T-cell (primary cell): Measurements from ENCODE around the gene ATP1A2. TPM values are rescaled to one million over a fixed set of nuclear protein-coding genes. Genes with fewer than 3 reads are reported as not detected.

Experiments
- ATAC-seq, 4 experiments: fragments of 200-7000 bp in 3 of 4; fragments of 150-1000 bp in 1 of 4; cut with Tn5 transposase; replicated peaks in 1 of 4; 1 replicate in 3 of 4; 2 replicates in 1 of 4; pipeline ENCODE4 v1.10.0; 2021; ENCODE audit warnings: moderate library complexity in 3 of 4, mild to moderate bottlenecking in 2 of 4, moderate number of reproducible peaks in 1 of 4
- CTCF ChIA-PET, 2 donors: fragments of 300-600 bp; sonication (Branson Sonifier 250); formaldehyde crosslinking; loops; one replicate each; lab custom pipeline; 2022; ENCODE audit warnings: antibody characterized with exemption in 2 of 2; lab: Charles Lee
- POLR2A ChIA-PET, 2 donors: fragments of 300-600 bp; sonication (Branson Sonifier 250); formaldehyde crosslinking; loops; one replicate each; lab custom pipeline; 2022; ENCODE audit warnings: antibody characterized with exemption in 2 of 2; lab: Charles Lee
- DNase-seq, 35 experiments: peaks; one replicate each; pipeline versions ENCODE4 v3.0.0 to v3.0.0-alpha.2; 2013 to 2023
- H3K27ac ChIP-seq: one replicate; pipeline ENCODE4 v1.5.1; 2013; ENCODE audit warnings: low read length
- H3K27me3 ChIP-seq, 2 experiments: replicated peaks in 1 of 2; 1 replicate in 1 of 2; 2 replicates in 1 of 2; pipeline versions ENCODE4 v1.6.1 to v1.7.0; 2013; ENCODE audit warnings: low read length in 1 of 2, mixed read lengths in 1 of 2; ENCODE audit not compliant: control insufficient read depth in 2 of 2, insufficient read depth in 2 of 2; ENCODE audit errors: extremely low read depth in 1 of 2
- H3K36me3 ChIP-seq, 2 donors: 1 replicate in 1 of 2; 2 replicates in 1 of 2; pipeline versions ENCODE4 v1.6.1 to v1.7.0; 2013; ENCODE audit warnings: low read length in 1 of 2; ENCODE audit not compliant: control insufficient read depth in 2 of 2, insufficient read depth in 1 of 2; ENCODE audit errors: extremely low read depth in 1 of 2
- H3K4me1 ChIP-seq, 2 experiments: 1 replicate in 1 of 2; 2 replicates in 1 of 2; pipeline versions ENCODE4 v1.6.1 to v1.7.0; 2013; ENCODE audit warnings: low read length in 2 of 2, mixed read lengths in 1 of 2; ENCODE audit not compliant: insufficient read depth in 2 of 2, control insufficient read depth in 1 of 2; ENCODE audit errors: extremely low read depth in 1 of 2
- H3K4me3 ChIP-seq, 2 donors: 1 replicate in 1 of 2; 2 replicates in 1 of 2; pipeline versions ENCODE4 v1.5.1 to v1.7.0; 2013; ENCODE audit warnings: mild to moderate bottlenecking in 2 of 2, low read length in 1 of 2, moderate library complexity in 1 of 2; ENCODE audit not compliant: control insufficient read depth in 1 of 2; ENCODE audit errors: extremely low read depth in 1 of 2
- H3K9me3 ChIP-seq: 2 replicates; pipeline ENCODE4 v1.7.0; 2013
- H3K27ac Mint-ChIP-seq, 2 donors: one replicate each; pipeline ENCODE4 v1.8.0; 2020 to 2021; ENCODE audit warnings: mild to moderate bottlenecking in 2 of 2, mixed read lengths in 2 of 2
- H3K27me3 Mint-ChIP-seq, 2 donors: one replicate each; pipeline ENCODE4 v1.8.0; 2021 to 2022; ENCODE audit warnings: mixed read lengths in 2 of 2
- H3K36me3 Mint-ChIP-seq: one replicate; pipeline ENCODE4 v1.8.0; 2021; ENCODE audit warnings: mixed read lengths
- H3K4me1 Mint-ChIP-seq, 3 donors: one replicate each; pipeline ENCODE4 v1.8.0; 2020 to 2022; ENCODE audit warnings: mixed read lengths in 3 of 3, mild to moderate bottlenecking in 1 of 3
- H3K4me3 Mint-ChIP-seq, 3 donors: one replicate each; pipeline ENCODE4 v1.8.0; 2020 to 2022; ENCODE audit warnings: mild to moderate bottlenecking in 3 of 3, mixed read lengths in 3 of 3, moderate library complexity in 3 of 3
- H3K9me3 Mint-ChIP-seq, 3 donors: one replicate each; pipeline ENCODE4 v1.8.0; 2020 to 2022; ENCODE audit warnings: mixed read lengths in 3 of 3
- WGBS: methylation state at CpG from one replicate; pipeline ENCODE4 v1.1.5; 2013; ENCODE audit warnings: missing lambda C conversion rate; ENCODE audit not compliant: insufficient coverage; 5-methylcytosine and 5-hydroxymethylcytosine counted together
- total RNA-seq, 35 experiments: library from RNA in 6 of 35; stranded (reverse) in 6 of 35; fragments of 120-200 nt in 1 of 35; gene quantifications; one replicate each; pipeline versions ENCODE4 v1.2.1 to v1.2.4 and lab custom pipeline; 2013 to 2026

The ATP1A2 gene
- total RNA-seq, 5 donors from 2014 or later (not counting 1 experiment from before 2014, with no cell fraction given), result 0.10 to 0.26 TPM; not detected in 3

DNA sequence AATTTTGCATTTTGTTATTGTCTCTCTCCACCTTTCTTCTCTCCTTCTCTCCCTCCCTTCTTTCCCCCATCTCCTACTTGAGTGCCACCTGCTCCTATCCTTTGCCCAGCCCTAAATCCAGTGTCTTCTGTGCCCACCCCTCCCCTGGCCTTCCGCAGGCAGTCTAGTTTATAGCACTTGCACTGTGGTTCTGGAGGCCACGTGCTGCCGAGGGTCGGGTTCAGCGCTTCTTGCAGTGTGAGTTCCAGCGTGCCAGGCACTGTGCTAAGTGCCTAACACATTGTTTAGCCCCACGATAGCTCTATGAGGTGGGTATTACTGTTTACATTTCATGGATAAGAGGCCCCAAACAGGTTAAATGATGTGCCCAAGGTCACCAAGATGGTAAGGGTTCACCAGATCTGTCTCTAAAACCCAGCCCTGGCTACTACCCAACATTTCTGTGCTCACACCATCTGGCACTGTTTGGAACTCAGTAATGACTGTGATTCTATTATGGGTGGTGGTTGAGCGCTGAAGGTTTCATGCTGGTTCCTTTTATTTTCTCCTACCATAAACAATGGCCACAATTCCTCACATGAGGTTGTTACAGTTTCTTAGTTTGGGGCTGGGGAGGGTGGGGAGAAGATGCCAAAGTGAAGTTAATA is 21.8 kb downstream of the ATP1A2 start:
- DNase-seq, result no peak
- Mint-ChIP-seq H3K9me3 (no peaks in the 10 kb centered on the region), H3K36me3 (no peaks in the 10 kb centered on the region), H3K27me3 (peaks cover 12 to 17% of the 10 kb centered on the region in 2 donors), H3K4me1 (no peaks in the 10 kb centered on the region), H3K4me3 (no peak overlapping the region), H3K27ac (no peak overlapping the region)
- ATAC-seq, result no peak
- H3K27ac ChIP-seq, result no peak overlapping the region
- CTCF ChIA-PET, result no interaction called here
- no peaks in the 10 kb centered on the region for H3K36me3 ChIP-seq
- peaks cover 0 to 32% of the 10 kb centered on the region in 2 experiments for H3K27me3 ChIP-seq
- WGBS, result 72% methylated on average over 7 of the region's 8 CpGs
- POLR2A ChIA-PET, result no interaction called here
- H3K9me3 ChIP-seq, result no peaks in the 10 kb centered on the region
- H3K4me1 ChIP-seq, result no peaks in the 10 kb centered on the region
- H3K4me3 ChIP-seq, result no peak overlapping the region

DNA sequence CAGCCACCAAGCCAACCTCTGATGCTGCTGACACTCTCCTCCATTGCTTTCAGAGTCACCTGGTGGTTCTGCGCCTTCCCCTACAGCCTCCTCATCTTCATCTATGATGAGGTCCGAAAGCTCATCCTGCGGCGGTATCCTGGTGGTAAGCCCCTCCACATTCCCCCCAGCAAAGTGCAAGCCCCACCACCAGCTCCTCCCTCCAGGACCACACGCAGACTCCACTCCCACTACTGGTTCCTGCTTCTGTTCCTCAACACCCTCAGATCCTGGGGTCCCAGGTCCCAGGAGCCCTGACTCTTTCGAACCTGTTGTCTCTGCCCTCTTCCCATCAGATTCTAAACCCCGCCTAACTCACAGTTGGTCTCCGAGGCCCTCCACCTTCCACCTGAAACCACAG is 24.3 kb downstream of the ATP1A2 start:
- Histone ChIP-seq H3K9me3 (no peaks in the 10 kb centered on the region), H3K36me3 (no peaks in the 10 kb centered on the region), H3K27ac (no peak overlapping the region), H3K4me1 (no peaks in the 10 kb centered on the region), H3K4me3 (no peak overlapping the region), H3K27me3 (peaks cover 0 to 32% of the 10 kb centered on the region in 2 experiments)
- no peaks in the 10 kb centered on the region for H3K36me3 Mint-ChIP-seq
- no peak overlapping the region for H3K4me3 Mint-ChIP-seq
- ATAC-seq, result no peak
- ChIA-PET CTCF (no interaction called here), POLR2A (no interaction called here)
- peaks cover 23 to 33% of the 10 kb centered on the region in 2 donors for H3K27me3 Mint-ChIP-seq
- DNase-seq, result no peak
- H3K9me3 Mint-ChIP-seq, result no peaks in the 10 kb centered on the region
- WGBS, result 92% methylated on average over 4 of the region's 8 CpGs
- H3K4me1 Mint-ChIP-seq, result no peaks in the 10 kb centered on the region
- no peak overlapping the region for H3K27ac Mint-ChIP-seq

DNA sequence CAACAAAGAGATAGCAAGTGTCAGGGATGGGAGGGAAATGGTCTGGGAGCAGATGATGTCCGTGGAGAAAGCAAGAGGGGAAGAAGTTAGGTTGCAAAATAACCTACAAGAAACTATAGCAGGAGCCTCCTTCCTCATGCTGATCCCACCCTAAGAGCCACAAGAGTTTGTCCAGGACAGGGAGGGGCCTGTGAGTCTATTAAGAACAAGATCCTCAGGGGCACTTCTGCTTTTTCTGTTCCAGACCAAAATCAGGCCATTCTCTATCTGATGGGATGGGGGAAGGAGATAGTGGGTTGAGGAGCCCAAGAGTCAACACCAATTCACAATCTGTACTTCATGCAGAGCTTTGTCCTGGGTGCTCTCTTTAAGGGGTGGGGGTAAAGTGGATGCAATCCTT is 28.1 kb downstream of the ATP1A2 start:
- Mint-ChIP-seq H3K9me3 (no peaks in the 10 kb centered on the region), H3K4me3 (no peak overlapping the region), H3K36me3 (no peaks in the 10 kb centered on the region), H3K27me3 (peaks cover 24 to 35% of the 10 kb centered on the region in 2 donors), H3K27ac (no peak overlapping the region), H3K4me1 (no peaks in the 10 kb centered on the region)
- ATAC-seq, result no peak
- no peak overlapping the region for H3K4me3 ChIP-seq
- WGBS, result no CpG with 5 or more reads among the region's 1 CpG
- CTCF ChIA-PET, result no interaction called here
- no peak for DNase-seq
- H3K36me3 ChIP-seq, result no peaks in the 10 kb centered on the region
- H3K27ac ChIP-seq, result no peak overlapping the region
- POLR2A ChIA-PET, result no interaction called here
- peaks cover 0 to 38% of the 10 kb centered on the region in 2 experiments for H3K27me3 ChIP-seq
- no peaks in the 10 kb centered on the region for H3K4me1 ChIP-seq
- H3K9me3 ChIP-seq, result no peaks in the 10 kb centered on the region

DNA sequence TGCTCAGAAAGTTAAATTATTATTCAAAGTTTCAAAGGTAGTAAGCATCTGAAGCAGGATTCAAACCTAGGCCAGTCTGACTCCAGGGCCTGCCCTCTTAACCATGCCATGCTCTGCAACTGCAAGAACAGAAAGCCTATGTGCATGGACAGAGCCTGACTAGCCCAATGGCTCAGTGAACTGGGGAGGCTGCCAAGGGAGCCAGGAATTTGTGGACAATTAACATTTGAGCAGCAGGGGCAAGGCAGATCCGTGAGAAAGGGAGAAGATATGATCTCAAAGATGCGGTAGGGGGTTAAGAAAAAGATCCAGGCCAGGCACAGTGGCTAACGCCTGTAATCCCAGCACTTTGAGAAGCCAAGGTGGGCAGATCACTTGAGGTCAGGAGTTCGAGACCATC is 29.4 kb downstream of the ATP1A2 start:
- Histone ChIP-seq H3K27me3 (peaks cover 0 to 35% of the 10 kb centered on the region in 2 experiments), H3K36me3 (no peaks in the 10 kb centered on the region), H3K9me3 (no peaks in the 10 kb centered on the region), H3K4me1 (no peaks in the 10 kb centered on the region), H3K27ac (no peak overlapping the region), H3K4me3 (no peak overlapping the region)
- POLR2A ChIA-PET, result no interaction called here
- H3K27ac Mint-ChIP-seq, result no peak overlapping the region
- DNase-seq, result no peak
- CTCF ChIA-PET, result no interaction called here
- WGBS, result 72% methylated on average over 4 of the region's 4 CpGs
- H3K36me3 Mint-ChIP-seq, result no peaks in the 10 kb centered on the region
- H3K4me3 Mint-ChIP-seq, result no peak overlapping the region
- no peaks in the 10 kb centered on the region for H3K9me3 Mint-ChIP-seq
- H3K4me1 Mint-ChIP-seq, result no peaks in the 10 kb centered on the region
- peaks cover 22 to 34% of the 10 kb centered on the region in 2 donors for H3K27me3 Mint-ChIP-seq
- ATAC-seq, result no peak

DNA sequence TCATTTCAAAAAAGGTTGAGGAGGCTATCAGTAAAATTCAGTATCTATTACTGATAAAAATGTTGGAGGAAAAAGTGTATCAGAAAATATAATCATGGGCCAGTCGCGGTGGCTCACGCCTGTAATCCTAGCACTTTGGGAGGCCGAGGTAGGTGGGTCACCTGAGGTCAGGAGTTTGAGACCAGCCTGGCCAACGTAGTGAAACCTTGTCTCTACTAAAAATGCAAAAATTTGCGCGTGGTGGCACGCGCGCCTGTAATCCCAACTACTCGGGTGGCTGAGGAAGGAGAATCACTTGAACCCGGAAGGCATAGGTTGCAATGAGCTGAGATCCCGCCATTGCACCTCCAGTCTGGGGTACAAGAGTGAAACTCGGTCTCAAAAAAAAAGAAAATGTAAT is 30.5 kb downstream of the ATP1A2 start:
- Histone ChIP-seq H3K27ac (no peak overlapping the region), H3K4me1 (no peaks in the 10 kb centered on the region), H3K36me3 (no peaks in the 10 kb centered on the region), H3K9me3 (no peaks in the 10 kb centered on the region), H3K27me3 (peaks cover 0 to 27% of the 10 kb centered on the region in 2 experiments), H3K4me3 (no peak overlapping the region)
- ChIA-PET POLR2A (no interaction called here), CTCF (no interaction called here)
- H3K4me3 Mint-ChIP-seq, result no peak overlapping the region
- H3K27me3 Mint-ChIP-seq, result peaks cover 18 to 32% of the 10 kb centered on the region in 2 donors
- ATAC-seq (no peak), DNase-seq (no peak)
- WGBS, result 93% methylated on average over 12 of the region's 14 CpGs
- H3K4me1 Mint-ChIP-seq, result no peaks in the 10 kb centered on the region
- no peaks in the 10 kb centered on the region for H3K9me3 Mint-ChIP-seq
- H3K27ac Mint-ChIP-seq, result no peak overlapping the region
- H3K36me3 Mint-ChIP-seq, result no peaks in the 10 kb centered on the region

DNA sequence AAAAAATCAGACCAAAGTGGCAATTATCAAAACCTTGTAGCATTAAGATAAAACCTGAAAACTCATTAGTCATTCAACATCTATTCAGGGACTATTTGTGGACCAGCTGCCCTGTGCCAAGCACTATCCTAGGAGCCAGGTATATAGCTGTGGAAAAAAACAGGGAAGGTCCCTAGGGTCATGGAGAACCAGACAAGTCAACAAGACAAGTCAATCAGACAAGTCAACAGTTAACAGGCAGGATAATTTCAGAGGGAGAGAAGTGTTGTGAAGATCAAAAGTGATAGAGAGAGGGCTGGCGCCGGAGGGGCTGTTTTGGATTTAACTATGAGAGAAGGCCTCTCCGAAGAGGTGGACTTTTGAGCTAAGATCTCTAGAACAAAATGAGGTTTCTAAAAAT is 32.6 kb downstream of the ATP1A2 start:
- Mint-ChIP-seq H3K4me1 (no peaks in the 10 kb centered on the region), H3K9me3 (no peaks in the 10 kb centered on the region), H3K27me3 (peaks cover 10 to 17% of the 10 kb centered on the region in 2 donors), H3K27ac (no peak overlapping the region), H3K4me3 (no peak overlapping the region), H3K36me3 (no peaks in the 10 kb centered on the region)
- Histone ChIP-seq H3K4me3 (no peak overlapping the region), H3K36me3 (no peaks in the 10 kb centered on the region), H3K9me3 (no peaks in the 10 kb centered on the region), H3K27me3 (peaks cover 0 to 11% of the 10 kb centered on the region in 2 experiments), H3K4me1 (no peaks in the 10 kb centered on the region), H3K27ac (no peak overlapping the region)
- DNase-seq (no peak), ATAC-seq (no peak)
- POLR2A ChIA-PET, result no interaction called here
- WGBS, result no CpG with 5 or more reads among the region's 3 CpGs
- CTCF ChIA-PET, result no interaction called here

DNA sequence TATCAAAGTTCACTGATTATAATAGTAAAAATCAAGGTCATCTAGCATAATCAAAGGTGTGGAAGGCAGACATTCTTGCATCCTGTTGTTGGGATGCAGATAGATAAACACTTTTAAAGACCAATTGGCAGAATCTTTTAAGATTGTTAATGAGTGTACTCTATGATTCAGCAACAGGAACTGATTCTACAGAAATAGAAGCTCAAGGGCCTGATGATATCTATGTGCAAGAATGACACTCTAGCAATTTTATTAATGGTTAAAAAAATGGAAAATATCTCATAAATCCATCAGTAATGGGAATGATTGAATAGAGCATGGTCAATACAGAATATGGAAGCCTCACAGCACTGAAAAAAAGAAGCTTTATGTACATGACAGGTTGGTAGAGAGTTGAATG is 33.7 kb downstream of the ATP1A2 start:
- Histone ChIP-seq H3K36me3 (no peaks in the 10 kb centered on the region), H3K27ac (no peak overlapping the region), H3K27me3 (peaks cover 0 to 11% of the 10 kb centered on the region in 2 experiments), H3K9me3 (no peaks in the 10 kb centered on the region), H3K4me1 (no peaks in the 10 kb centered on the region), H3K4me3 (no peak overlapping the region)
- Mint-ChIP-seq H3K9me3 (no peaks in the 10 kb centered on the region), H3K27me3 (peaks cover 7 to 9% of the 10 kb centered on the region in 2 donors), H3K4me1 (no peaks in the 10 kb centered on the region), H3K4me3 (no peak overlapping the region), H3K36me3 (no peaks in the 10 kb centered on the region), H3K27ac (no peak overlapping the region)
- ChIA-PET CTCF (no interaction called here), POLR2A (no interaction called here)
- ATAC-seq, result no peak
- no peak for DNase-seq
